Dermis microvascular lymphatic vessel endothelial cell (primary cell): Measurements from ENCODE around the gene ZNF12. TPM values are rescaled to one million over a fixed set of nuclear protein-coding genes. Genes with fewer than 3 reads are reported as not detected.
A peak's percentile ranks its signal among the peaks of the same experiment; 100 is the strongest.
"Not testable (repeated sequence)": the region's sequence is repeated elsewhere in the genome, so short reads cannot be mapped to it uniquely, and the experiment has no call there.

ENCODE experiments used
- DNase-seq, 2 donors: peaks; one replicate each; pipeline versions ENCODE4 v3.0.0 to v3.0.0-alpha.2; 2010; ENCODE audit warnings: low read depth in 2 of 2
- total RNA-seq: library from RNA; depleted of rRNA; stranded (reverse); fragments of >200 nt; gene quantifications from 2 replicates; pipeline ENCODE4 v1.2.1, GENCODE V29; 2014

Gene ZNF12
- 12.7 and 20.5 TPM in 2 replicates for total RNA-seq

GRCh38 chr7:6706666-6707407, at the start of gene ZNF12:
ZNF12 (minus strand) TSS chr7:6706947; CDS start chr7:6705173, 1,774 bp downstream.
- peak; percentile 90 for DNase-seq

DNA sequence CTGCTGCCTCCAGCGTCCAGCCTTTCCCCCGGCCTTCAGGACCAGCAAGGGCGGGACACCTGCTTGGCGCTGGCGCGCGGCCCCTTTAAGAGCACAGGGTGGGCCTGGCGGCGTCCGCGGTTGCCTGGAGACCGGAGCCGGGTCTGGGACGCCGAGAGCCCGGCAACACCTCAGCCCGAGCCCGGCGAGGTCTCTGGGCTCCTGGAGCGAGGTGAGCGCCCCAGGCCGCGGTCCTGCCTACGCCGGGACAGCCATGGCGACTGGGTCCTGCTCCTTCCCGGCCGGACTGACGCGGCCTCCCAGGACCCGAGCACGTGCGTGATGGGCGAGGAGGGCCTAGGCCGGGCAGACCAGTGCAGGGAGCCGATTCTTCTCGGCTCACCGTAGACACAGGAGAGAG, 47.2 kb upstream of the ZNF12 start, which contains the start of gene RSPH10B2:
Gene RSPH10B2, plus strand, starts transcription at position 140 of the 400 bp plus-strand sequence. CDS start 3,575 bp downstream, outside the sequence.
- not testable (repeated sequence) for DNase-seq

GRCh38 chr7:6750173-6750572, 43.4 kb upstream of the ZNF12 start:
- not testable (repeated sequence) for DNase-seq

DNA sequence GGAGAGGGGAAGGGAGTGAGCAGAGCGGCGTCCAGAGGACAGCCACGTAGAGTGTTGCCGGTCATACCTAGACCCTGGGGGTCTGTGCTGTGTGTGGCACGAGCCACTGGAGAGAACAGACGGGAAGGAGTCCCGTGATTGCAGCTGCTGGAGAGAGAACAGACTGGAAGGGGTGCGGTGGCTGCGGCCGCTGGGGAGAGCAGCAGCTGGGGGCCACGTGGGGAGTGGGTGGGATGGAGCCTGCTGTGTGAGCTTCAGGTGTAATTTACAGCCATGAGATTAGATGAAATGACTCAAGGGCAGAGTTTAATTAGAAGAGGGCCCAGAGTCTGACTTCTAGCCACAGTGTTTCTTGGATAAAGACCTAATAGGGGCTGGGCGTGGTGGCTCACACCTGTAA, 42.6 kb upstream of the ZNF12 start:
- DNase-seq = not testable (repeated sequence)

DNA sequence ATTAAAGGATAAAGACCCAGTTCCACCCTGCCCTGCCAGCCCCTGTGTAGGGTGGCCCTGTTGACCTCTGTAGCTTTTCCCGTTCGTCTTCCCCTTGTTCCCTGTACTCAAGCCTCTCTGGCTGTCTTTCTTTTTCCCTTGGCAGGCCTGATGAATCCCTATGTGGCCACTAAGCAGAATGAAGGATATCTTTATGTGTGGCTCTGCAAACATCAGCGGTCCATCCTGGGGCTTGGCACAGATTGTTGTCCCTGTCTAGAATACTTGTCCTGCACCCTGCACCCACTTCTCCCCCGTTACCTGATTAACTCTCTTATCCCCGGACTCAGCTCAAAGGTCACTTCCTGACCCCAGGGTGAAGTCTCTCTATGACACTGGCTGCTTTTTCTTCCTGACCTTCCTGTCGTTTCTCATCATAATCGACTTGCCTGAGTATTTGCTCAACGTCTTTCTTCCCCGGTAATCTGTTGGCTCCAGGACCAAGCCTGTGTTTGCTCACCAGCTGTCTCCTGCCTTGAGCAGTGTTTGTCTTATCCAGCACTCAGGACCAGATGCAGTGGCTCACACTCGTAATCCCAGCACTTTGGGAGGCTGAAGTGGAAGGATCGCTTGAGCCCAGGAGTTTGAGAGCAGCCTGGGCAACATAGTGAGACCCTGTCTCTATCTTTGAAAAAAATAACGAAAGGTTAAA, 37.8 kb upstream of the ZNF12 start:
- DNase-seq = not testable (repeated sequence)

- DNase-seq = not testable (repeated sequence)
These were observed 31.7 kb upstream of the ZNF12 start for GRCh38 chr7:6738415-6738814.

DNA sequence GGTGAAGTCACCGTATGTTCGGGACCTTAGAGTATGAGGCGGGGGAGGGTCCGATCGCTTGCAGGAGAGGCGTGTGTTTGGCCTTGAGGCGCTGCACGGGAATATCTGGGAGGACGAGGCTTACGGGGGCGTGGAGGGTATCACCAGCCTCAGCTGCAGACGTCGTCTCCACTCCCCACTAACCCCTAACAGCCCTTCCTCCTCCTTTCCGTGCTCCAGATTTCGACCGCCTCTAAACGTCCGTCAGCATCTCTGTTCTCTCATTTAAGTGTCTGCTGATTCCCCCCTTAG, 23.5 kb upstream of the ZNF12 start:
- peak in 1 of 2 donors; percentile 46 for DNase-seq

- DNase-seq = peak; percentile 69 to 83
These were observed 23.0 kb upstream of the ZNF12 start for GRCh38 chr7:6729492-6730342.

DNA sequence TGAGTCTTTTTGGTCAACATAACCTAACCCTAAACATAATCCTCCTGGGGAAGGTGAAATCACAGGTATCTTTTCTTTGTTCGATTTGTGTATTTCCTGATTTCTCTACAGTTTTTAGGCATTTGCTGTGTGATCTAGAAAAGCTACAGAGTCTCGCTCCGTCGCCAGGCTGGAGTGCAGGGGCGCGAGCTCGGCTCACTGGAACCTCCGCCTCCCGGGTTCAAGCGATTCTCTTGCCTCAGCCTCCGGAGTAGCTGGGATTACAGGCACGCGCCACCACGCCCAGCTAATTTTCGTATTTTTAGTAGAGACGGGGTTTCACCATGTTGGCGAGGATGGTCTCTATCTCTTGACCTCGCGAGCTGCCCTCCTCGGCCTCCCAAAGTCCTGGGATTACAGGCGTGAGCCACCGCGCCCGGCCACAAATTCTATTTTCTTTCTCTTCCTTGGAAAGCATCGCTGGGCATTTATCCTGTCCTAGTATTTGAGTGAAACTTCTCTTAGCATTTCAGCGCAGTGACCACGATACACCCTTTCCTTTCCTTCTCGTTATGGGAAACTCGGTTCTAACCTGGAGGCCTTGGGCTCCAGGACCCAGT, 22.2 kb upstream of the ZNF12 start:
- not testable (repeated sequence) for DNase-seq

DNA sequence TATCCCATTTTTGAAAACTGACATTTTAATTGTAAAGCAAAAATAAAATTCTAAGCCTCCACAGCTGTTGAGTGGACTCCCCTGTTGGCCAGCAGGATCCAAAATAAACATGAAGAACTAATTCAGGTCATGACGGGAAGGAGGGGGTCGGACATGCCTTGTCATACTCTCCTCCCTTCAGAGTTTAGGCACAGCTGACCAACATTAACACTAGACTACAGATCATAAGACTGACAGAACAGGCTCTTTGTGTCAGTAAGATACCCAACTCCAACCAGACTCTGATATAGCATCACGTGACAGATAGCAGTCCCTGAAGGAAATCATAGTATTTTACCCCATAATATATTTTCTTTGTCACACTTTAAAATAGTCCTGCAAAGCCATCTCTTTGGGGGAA, 20.9 kb upstream of the ZNF12 start:
- no peak for DNase-seq

DNA sequence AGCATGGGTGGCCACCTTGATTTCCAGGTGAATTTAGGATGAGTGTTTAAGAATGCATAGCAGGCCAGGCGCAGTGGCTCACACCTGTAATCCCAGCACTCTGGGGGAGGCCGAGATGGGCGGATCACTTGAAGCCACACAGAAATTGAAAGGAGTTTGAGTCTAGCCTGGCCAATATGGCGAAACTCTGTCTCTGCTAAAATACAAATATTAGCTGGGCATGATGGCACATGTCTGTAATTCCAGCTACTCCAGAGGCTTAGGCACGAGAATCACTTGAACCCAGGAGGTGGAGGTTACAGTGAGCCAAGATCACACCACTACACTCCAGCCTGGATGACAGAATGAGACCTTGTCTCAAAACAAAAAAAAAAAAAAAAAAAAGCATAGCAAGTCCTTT, 19.6 kb upstream of the ZNF12 start:
- DNase-seq = not testable (repeated sequence)

GRCh38 chr7:6725003-6725402, 18.3 kb upstream of the ZNF12 start:
- no peak for DNase-seq

GRCh38 chr7:6724351-6724750, 17.6 kb upstream of the ZNF12 start:
- not testable (repeated sequence) for DNase-seq

GRCh38 chr7:6718124-6718523, 11.4 kb upstream of the ZNF12 start:
- DNase-seq = peak in 1 of 2 donors; percentile 12

- not testable (repeated sequence) for DNase-seq
These were observed 9.2 kb upstream of the ZNF12 start for GRCh38 chr7:6715898-6716297.

DNA sequence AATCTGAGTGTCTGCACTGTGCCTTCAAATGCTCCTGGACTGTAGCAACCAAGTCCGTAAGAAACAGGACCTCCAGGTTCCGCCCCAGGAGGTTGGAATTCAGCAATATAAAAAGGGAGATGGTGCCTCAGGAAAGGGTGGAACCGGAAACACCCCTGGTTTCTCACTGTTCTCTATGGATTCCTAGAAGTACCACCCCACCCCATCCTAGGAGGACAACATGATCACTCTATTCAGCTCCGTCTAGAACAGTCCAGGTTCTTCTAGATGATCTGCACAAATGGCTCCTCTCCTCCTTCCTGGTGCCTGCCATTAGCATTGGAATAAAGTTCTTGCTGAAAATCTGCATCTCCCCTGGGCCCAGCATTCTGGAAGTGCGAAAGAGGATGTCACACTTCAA, 7.6 kb upstream of the ZNF12 start:
- no peak for DNase-seq

DNA sequence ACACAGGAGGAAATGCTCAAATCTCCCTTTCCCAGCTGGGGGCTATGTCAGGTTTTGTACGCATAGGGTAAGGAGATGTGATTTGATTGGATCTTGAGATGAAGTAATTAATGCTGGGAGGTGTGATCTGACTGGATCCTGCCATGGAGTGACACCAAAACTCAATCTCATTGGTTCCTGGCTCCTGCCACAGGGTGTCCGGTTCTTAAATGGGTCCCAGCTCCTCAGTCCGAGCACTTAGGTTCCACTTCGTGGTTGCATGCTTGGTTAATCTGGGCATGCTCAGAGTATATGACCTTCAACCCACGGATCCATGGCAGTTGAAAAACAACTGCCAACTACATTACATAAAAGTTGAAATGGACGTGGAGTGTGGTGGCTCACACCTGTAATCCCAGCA, 3.1 kb upstream of the ZNF12 start:
- DNase-seq = no peak

GRCh38 chr7:6708304-6708703, 1.6 kb upstream of the ZNF12 start:
- DNase-seq = no peak

- DNase-seq = peak; percentile 30 to 56
These were observed 635 bp downstream of the ZNF12 start for GRCh38 chr7:6705959-6706665.

GRCh38 chr7:6701860-6702259, 4.9 kb downstream of the ZNF12 start:
- DNase-seq = no peak

DNA sequence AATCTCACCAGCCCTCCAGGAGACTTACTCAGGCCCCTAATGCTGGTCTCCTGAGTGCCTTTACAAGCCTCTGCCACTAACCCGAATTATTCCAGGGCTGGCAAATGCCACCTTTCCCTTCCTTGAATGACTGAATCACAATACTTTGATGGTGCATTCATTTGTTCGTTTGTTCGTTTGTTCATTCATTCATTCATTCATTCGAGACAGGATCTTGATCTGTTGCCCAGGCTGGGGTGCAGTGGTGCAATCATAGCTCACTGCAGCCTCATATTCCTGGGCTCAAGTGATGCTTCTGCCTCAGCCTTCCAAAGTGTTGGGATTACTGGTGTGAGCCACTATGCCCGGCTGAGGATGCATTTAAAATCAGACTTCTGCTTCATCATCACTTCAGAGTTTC, 6.0 kb downstream of the ZNF12 start:
- DNase-seq = no peak
